MCF 10A (cell line): ENCODE data around the gene RNF183. TPM values are rescaled to one million over a fixed set of nuclear protein-coding genes. Genes with fewer than 3 reads are reported as not detected.
A peak's percentile ranks its signal among the peaks of the same experiment; 100 is the strongest.

Experiments
- BruUV-seq: library from RNA; stranded (reverse); fragments of 400-500 nt; replicated peaks from 2 replicates; lab custom pipeline; 2021; lab: Mats Ljungman, UMichigan
- CTCF ChIA-PET: fragments of 300-600 bp; sonication (Branson Sonifier 250); formaldehyde crosslinking; extraction: SDS; loops from one replicate; lab custom pipeline; 2021; ENCODE audit warnings: antibody characterized with exemption, inconsistent platforms; lab: Yijun Ruan, JAX
- POLR2A ChIA-PET: fragments of 300-600, 350-650 bp; sonication (Branson Sonifier 250); formaldehyde crosslinking; extraction: SDS; loops from one replicate; lab custom pipeline; 2020; ENCODE audit warnings: antibody characterized with exemption, inconsistent platforms; lab: Yijun Ruan, JAX
- DNase-seq: peaks from one replicate; pipeline ENCODE4 v3.0.0-alpha.2; 2018; ENCODE audit not compliant: unreplicated experiment
- H3K27ac Mint-ChIP-seq: one replicate; pipeline ENCODE4 v1.8.0; 2022; ENCODE audit warnings: mild to moderate bottlenecking, low read depth, mixed read lengths; ENCODE audit not compliant: unreplicated experiment
- H3K27me3 Mint-ChIP-seq: one replicate; pipeline ENCODE4 v1.8.0; 2022; ENCODE audit warnings: mixed read lengths; ENCODE audit not compliant: insufficient read depth, unreplicated experiment
- H3K36me3 Mint-ChIP-seq: one replicate; pipeline ENCODE4 v1.8.0; 2022; ENCODE audit warnings: mild to moderate bottlenecking, moderate library complexity, mixed read lengths; ENCODE audit not compliant: insufficient read depth, unreplicated experiment
- H3K4me1 Mint-ChIP-seq: one replicate; pipeline ENCODE4 v1.8.0; 2022; ENCODE audit warnings: mixed read lengths; ENCODE audit not compliant: insufficient read depth, unreplicated experiment
- H3K4me3 Mint-ChIP-seq: one replicate; pipeline ENCODE4 v1.8.0; 2022; ENCODE audit warnings: mild to moderate bottlenecking, moderate library complexity, mixed read lengths; ENCODE audit not compliant: unreplicated experiment
- H3K9me3 Mint-ChIP-seq: one replicate; pipeline ENCODE4 v1.8.0; 2022; ENCODE audit warnings: mixed read lengths; ENCODE audit not compliant: unreplicated experiment
- intact Hi-C: fragments of 100-400 bp; cut with micrococcal nuclease; formaldehyde crosslinking; loops from 2 replicates; pipeline ENCODE4 v1.14.1; 2022
- total RNA-seq: library from RNA; stranded (reverse); gene quantifications from 2 replicates; pipeline ENCODE4 v1.2.3, GENCODE V29; 2022
- TF ChIP-seq, protein P1 (sequence below): fragments of 200-600 bp; IDR thresholded peaks from one replicate; pipeline ENCODE4 v1.8.0; 2022; ENCODE audit warnings: antibody characterized with exemption, mild to moderate bottlenecking; ENCODE audit not compliant: unreplicated experiment

RNF183 gene
- total RNA-seq, 1 experiment from 2014 or later = not detected

DNA sequence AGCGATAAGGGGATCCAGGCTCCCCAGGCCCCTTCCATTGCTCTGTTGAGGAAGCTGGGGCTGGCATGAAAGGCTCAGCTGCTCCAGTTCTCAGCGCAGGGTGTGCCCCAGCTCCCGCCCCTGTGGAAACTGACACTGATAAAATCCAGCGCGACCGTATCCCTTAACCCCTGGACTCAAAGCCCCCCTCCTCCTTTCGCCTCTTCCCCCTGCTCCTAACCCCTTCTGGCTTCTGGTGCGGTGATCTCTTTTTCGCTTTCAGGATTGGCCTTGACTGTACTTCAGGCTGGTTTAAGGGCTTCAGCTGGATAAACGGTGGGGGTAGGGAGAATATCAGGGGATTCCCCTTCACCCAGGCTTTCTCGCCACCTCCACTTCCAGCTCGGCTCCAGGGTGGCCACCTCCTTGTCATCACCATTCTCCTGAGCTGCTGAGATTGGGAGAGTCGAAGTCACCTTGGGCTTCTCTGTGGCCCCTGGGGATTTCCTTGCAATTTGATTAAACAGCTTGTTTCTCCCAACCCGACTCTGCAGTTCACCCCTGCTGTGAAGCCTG lies 47.0 kb upstream of the RNF183 start:
- intact Hi-C loops = no loop called here
- ChIA-PET POLR2A (interaction anchor here (0.5 to 1.6 kb wide), 5 partner anchors 10 to 75 kb away, joined by 3 to 5 read pairs (median 4); partner anchors contain the start of genes CDC26, PRPF4 and WDR31), CTCF (interaction anchor here (0.6 to 2.8 kb wide), 5 partner anchors 10 to 712 kb away, joined by 3 to 10 read pairs (median 4); partner anchors contain the start of genes ALAD, CDC26, PRPF4 and WDR31)
- DNase-seq = no peak
- BruUV-seq = no TSS peak
- Mint-ChIP-seq H3K27me3 (peaks cover 22% of the 10 kb centered on the region), H3K4me1 (no peaks in the 10 kb centered on the region), H3K4me3 (peak overlapping the region; percentile 44), H3K27ac (no peak overlapping the region), H3K9me3 (no peaks in the 10 kb centered on the region), H3K36me3 (no peaks in the 10 kb centered on the region)
- TF ChIP-seq, protein P1, sequence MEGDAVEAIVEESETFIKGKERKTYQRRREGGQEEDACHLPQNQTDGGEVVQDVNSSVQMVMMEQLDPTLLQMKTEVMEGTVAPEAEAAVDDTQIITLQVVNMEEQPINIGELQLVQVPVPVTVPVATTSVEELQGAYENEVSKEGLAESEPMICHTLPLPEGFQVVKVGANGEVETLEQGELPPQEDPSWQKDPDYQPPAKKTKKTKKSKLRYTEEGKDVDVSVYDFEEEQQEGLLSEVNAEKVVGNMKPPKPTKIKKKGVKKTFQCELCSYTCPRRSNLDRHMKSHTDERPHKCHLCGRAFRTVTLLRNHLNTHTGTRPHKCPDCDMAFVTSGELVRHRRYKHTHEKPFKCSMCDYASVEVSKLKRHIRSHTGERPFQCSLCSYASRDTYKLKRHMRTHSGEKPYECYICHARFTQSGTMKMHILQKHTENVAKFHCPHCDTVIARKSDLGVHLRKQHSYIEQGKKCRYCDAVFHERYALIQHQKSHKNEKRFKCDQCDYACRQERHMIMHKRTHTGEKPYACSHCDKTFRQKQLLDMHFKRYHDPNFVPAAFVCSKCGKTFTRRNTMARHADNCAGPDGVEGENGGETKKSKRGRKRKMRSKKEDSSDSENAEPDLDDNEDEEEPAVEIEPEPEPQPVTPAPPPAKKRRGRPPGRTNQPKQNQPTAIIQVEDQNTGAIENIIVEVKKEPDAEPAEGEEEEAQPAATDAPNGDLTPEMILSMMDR = no peak

DNA sequence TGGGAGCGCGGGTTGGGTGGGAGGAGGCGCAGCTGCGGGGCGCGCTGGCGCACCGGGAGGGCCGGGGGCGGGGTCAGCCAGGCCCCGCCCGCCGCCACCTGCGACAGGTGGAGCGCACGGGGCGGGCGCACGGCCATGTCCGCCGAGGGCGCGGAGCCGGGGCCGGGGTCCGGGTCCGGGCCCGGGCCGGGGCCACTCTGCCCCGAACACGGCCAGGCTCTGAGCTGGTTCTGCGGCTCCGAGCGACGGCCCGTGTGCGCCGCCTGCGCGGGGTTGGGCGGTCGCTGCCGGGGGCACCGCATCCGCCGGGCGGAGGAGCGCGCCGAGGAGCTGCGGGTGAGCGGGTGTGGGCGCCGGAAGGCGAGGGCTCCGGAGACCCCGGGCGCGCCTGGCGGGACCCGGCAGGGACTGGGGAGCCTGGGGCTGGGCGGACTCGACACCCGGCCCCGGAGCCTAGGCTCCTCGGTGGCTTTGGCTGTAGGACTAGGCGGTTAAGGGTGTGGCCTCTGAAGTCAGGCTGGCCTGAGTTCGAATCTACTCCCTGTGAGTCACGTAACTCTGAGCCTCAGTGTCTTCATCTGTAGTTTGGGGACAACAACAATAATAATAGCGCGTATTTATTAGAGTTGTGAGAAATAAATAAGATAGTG lies 46.4 kb upstream of the RNF183 start, which contains the start of gene BSPRY:
TSS of gene BSPRY (plus strand) at position 97 of the 650 bp plus-strand sequence. CDS start at position 136, 39 bp downstream.
- POLR2A ChIA-PET = interaction anchor here (0.6 to 1.6 kb wide), 4 partner anchors 9 to 61 kb away, joined by 3 to 5 read pairs (median 4); partner anchors contain the start of genes C9orf43, HDHD3, POLE3 and WDR31
- no peak within 1 kb of the TSS for H3K27ac Mint-ChIP-seq
- TF ChIP-seq, protein P1 = no peak

DNA sequence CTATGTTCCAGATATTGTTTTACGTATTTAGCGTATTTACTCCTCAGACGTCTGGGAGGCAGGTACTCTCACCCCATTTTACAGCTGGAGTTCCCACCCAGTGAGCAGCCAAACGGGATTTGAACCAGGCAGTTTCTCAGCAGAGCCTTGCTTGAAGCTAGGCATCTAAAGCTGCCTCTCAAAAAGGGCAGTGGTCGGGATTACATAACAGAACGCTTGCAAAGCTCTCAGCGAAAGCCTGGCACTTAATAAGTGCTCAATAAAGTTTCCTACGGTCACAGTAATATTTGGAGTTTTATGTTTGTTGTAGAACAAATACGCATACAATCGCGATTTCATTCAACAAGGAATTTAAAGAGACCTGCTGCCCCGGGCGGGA lies 45.9 kb upstream of the RNF183 start:
- no peaks in the 10 kb centered on the region for H3K4me1 Mint-ChIP-seq
- no peak overlapping the region for H3K27ac Mint-ChIP-seq
- no TSS peak for BruUV-seq
- no peak for DNase-seq
- intact Hi-C loops = no loop called here
- ChIA-PET CTCF (interaction anchor here (1.5 to 2.8 kb wide), 3 partner anchors 9 to 307 kb away, joined by 5 to 10 read pairs (median 9); partner anchors contain the start of genes ALAD and WDR31), POLR2A (interaction anchor here (0.6 to 1.6 kb wide), 4 partner anchors 9 to 61 kb away, joined by 3 to 5 read pairs (median 4); partner anchors contain the start of genes C9orf43, HDHD3, POLE3 and WDR31)
- TF ChIP-seq, protein P1 = no peak
- H3K36me3 Mint-ChIP-seq = no peaks in the 10 kb centered on the region
- peak overlapping the region; percentile 60 for H3K4me3 Mint-ChIP-seq
- H3K27me3 Mint-ChIP-seq = peaks cover 22% of the 10 kb centered on the region
- no peaks in the 10 kb centered on the region for H3K9me3 Mint-ChIP-seq

More for the DNA sequence above, 46.4 kb upstream of the RNF183 start, which contains the start of gene BSPRY:
- intact Hi-C loops = no loop called here
- Mint-ChIP-seq H3K9me3 (no peaks in the 10 kb centered on the region), H3K36me3 (no peaks in the 10 kb centered on the region), H3K27me3 (peaks cover 22% of the 10 kb centered on the region), H3K4me1 (no peaks in the 10 kb centered on the region), H3K4me3 (peak within 1 kb of the TSS; percentile 60)
- CTCF ChIA-PET = interaction anchor here (1.1 to 2.8 kb wide), 5 partner anchors 9 to 307 kb away, joined by 3 to 10 read pairs (median 5); partner anchors contain the start of genes ALAD, CDC26, PRPF4 and WDR31
- BruUV-seq = no TSS peak
- DNase-seq = no peak

DNA sequence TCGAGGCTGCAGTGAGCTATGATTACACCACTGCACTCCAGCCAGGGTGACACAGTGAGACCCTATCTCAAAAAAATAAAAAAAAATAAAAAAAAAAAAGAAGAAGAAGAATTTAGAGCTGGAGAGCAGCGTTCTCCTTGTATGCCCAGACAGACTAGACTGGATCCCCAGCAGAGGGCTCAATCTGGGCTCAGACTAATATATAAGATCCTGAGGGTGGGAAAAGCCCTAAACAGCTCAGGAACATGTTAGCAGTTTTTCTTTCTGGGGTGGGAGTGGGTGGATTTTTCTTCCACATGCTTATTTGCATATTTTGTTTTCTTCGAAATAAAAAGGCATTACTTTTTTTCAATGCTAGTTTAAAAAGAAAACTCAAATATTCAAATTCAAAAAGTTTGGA lies 45.3 kb upstream of the RNF183 start:
- no TSS peak for BruUV-seq

More for the DNA sequence above, 45.3 kb upstream of the RNF183 start:
- Mint-ChIP-seq H3K36me3 (no peaks in the 10 kb centered on the region), H3K27ac (no peak overlapping the region), H3K4me3 (no peak overlapping the region), H3K9me3 (no peaks in the 10 kb centered on the region), H3K4me1 (no peaks in the 10 kb centered on the region), H3K27me3 (peaks cover 22% of the 10 kb centered on the region)
- ChIA-PET POLR2A (interaction anchor here (1.1 to 1.6 kb wide), 4 partner anchors 8 to 53 kb away, joined by 3 to 5 read pairs (median 5); partner anchors contain the start of genes ALAD, HDHD3 and WDR31), CTCF (interaction anchor here (0.8 to 2.0 kb wide), 3 partner anchors 8 to 308 kb away, joined by 3 to 9 read pairs (median 5); partner anchors contain the start of gene WDR31)
- DNase-seq = no peak
- intact Hi-C loops = no loop called here
- TF ChIP-seq, protein P1 = no peak
